OCI-LY3 (cell line): ENCODE results near the gene DHX38.

Source experiments
- H2AFZ ChIP-seq: fragments of 200-600, 300-600 bp; shearing (Covaris generic); 2 replicates; pipeline ENCODE4 v1.6.0; 2014; ENCODE audit warnings: antibody characterized with exemption, low read depth, low read length
- H3K27ac ChIP-seq: fragments of 200-600, 300-600 bp; sonication (generic); 2 replicates; pipeline ENCODE4 v1.5.1; 2014; ENCODE audit warnings: mild to moderate bottlenecking, low read length, moderate library complexity, mixed read lengths
- H3K27me3 ChIP-seq: fragments of 200-600, 300-600 bp; sonication (generic); 2 replicates; pipeline ENCODE4 v1.6.1; 2014; ENCODE audit warnings: low read depth, low read length, mixed read lengths
- H3K36me3 ChIP-seq: fragments of 200-600, 300-600 bp; sonication (generic); replicated peaks from 2 replicates; pipeline ENCODE3; 2014; ENCODE audit warnings: low read depth, low read length, mixed read lengths
- H3K4me1 ChIP-seq: fragments of 300-600, 200-600 bp; sonication (generic); 2 replicates; pipeline ENCODE4 v1.6.1; 2014; ENCODE audit warnings: low read length, mixed read lengths
- H3K4me2 ChIP-seq: fragments of 200-600, 300-600 bp; sonication (generic); 2 replicates; pipeline ENCODE4 v1.6.1; 2014; ENCODE audit warnings: low read length, mixed read lengths
- H3K4me3 ChIP-seq: fragments of 300-600, 200-600 bp; sonication (generic); 2 replicates; pipeline ENCODE4 v1.5.1; 2014; ENCODE audit warnings: antibody characterized with exemption, mild to moderate bottlenecking, low read length, moderate library complexity
- H3K79me2 ChIP-seq: fragments of 300-600, 200-600 bp; shearing (Covaris generic); 2 replicates; pipeline ENCODE4 v1.6.1; 2014; ENCODE audit warnings: mild to moderate bottlenecking, low read length, mixed read lengths
- H3K9ac ChIP-seq: fragments of 300-600, 200-600 bp; shearing (Covaris generic); 2 replicates; pipeline ENCODE4 v1.6.0; 2014; ENCODE audit warnings: mild to moderate bottlenecking, low read length, moderate library complexity
- H3K9me3 ChIP-seq: fragments of 200-600, 300-600 bp; shearing (Covaris generic); 2 replicates; pipeline ENCODE4 v1.6.1; 2014; ENCODE audit warnings: low read length, mixed read lengths; ENCODE audit not compliant: insufficient read depth
- H4K20me1 ChIP-seq: fragments of 200-600, 300-600 bp; sonication (generic); 2 replicates; pipeline ENCODE4 v1.6.1; 2016; ENCODE audit warnings: low read length, mixed read lengths; ENCODE audit not compliant: insufficient read depth
- EZH2phosphoT487 ChIP-seq: fragments of 200-600 bp; shearing (Covaris generic); IDR thresholded peaks from 2 replicates; pipeline ENCODE4 v1.6.1; 2018; ENCODE audit warnings: antibody characterized with exemption, mixed run types, low read depth
- TF ChIP-seq, protein P1 (sequence below): fragments of 200-600, 300-600 bp; sonication (generic); IDR thresholded peaks from 2 replicates; pipeline ENCODE4 v1.5.1; 2014; ENCODE audit warnings: antibody characterized with exemption, low read length, low read depth

DHX38 gene

DNA sequence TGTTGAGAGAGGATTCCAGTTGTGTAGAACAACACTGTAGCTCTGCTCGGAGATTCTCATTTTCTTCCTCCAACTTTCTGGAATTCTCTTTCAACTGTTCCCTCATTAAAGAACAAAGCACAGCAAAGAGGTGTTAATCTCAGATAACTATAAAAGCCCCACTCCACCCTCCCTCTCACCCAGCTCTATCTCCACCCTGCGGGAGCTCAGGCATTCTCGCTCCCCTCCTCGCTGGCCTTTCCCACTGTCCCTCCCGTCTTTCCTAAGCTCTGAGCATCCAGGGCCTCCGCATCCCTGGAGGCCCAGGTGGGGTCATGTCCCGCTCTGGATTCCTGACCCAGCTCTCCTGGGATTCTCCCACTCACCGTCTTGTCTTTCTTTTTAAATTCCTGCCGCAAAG, 35.1 kb downstream of the DHX38 start:
- Histone ChIP-seq H3K36me3 (no peaks in the 10 kb centered on the region), H4K20me1 (no peaks in the 10 kb centered on the region), H3K27ac (no peak overlapping the region), H3K4me3 (no peak overlapping the region), H3K9me3 (no peaks in the 10 kb centered on the region), H3K4me1 (peaks cover 22% of the 10 kb centered on the region), H2AFZ (no peak overlapping the region), H3K4me2 (no peak overlapping the region), H3K9ac (no peak overlapping the region), H3K27me3 (no peaks in the 10 kb centered on the region), H3K79me2 (no peaks in the 10 kb centered on the region)
- TF ChIP-seq EZH2phosphoT487 = no peak
- TF ChIP-seq, protein P1, sequence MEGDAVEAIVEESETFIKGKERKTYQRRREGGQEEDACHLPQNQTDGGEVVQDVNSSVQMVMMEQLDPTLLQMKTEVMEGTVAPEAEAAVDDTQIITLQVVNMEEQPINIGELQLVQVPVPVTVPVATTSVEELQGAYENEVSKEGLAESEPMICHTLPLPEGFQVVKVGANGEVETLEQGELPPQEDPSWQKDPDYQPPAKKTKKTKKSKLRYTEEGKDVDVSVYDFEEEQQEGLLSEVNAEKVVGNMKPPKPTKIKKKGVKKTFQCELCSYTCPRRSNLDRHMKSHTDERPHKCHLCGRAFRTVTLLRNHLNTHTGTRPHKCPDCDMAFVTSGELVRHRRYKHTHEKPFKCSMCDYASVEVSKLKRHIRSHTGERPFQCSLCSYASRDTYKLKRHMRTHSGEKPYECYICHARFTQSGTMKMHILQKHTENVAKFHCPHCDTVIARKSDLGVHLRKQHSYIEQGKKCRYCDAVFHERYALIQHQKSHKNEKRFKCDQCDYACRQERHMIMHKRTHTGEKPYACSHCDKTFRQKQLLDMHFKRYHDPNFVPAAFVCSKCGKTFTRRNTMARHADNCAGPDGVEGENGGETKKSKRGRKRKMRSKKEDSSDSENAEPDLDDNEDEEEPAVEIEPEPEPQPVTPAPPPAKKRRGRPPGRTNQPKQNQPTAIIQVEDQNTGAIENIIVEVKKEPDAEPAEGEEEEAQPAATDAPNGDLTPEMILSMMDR = no peak

DNA sequence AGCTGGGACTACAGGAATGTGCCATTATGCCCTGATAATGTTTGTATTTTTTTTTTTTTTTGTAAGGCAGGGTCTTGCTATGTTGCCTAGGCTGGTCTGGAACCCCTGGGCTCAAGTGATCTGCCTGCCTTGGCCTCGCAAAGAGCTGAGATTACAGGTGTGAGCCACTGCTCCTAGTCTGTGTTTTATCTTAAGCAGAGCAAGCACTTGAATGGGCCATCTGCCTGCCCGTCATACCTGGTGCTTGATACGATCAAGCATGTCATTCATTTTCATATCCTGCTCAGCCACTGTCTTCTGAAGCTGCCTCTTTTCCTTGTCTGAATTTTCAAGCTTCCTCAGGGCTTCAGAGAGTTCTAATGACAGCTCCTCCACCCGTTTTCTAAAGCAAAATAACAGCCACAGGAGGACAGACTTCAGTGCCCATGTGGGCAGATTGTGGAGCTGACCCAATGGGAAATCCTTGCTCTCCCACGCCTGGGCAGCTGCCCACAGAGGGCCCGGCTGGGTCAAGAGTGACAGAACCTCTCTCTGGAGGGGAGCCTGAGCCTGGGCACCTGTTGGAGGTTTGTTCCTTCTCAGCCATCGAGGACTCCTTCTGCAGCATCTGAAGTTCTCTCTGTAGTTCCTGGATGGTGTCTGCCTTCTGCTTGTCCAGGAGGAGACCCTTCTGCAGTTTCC, 36.5 kb downstream of the DHX38 start:
- H3K9ac ChIP-seq = no peak overlapping the region
- peaks cover 22% of the 10 kb centered on the region for H3K4me1 ChIP-seq
- H3K4me2 ChIP-seq = no peak overlapping the region; the same call in 1 of the 2 replicates
- H4K20me1 ChIP-seq = no peaks in the 10 kb centered on the region
- no peaks in the 10 kb centered on the region for H3K27me3 ChIP-seq
- no peak overlapping the region for H3K27ac ChIP-seq
- no peaks in the 10 kb centered on the region for H3K79me2 ChIP-seq
- H3K36me3 ChIP-seq = no peaks in the 10 kb centered on the region
- H2AFZ ChIP-seq = no peak overlapping the region
- H3K4me3 ChIP-seq = no peak overlapping the region
- no peaks in the 10 kb centered on the region for H3K9me3 ChIP-seq
- TF ChIP-seq EZH2phosphoT487 = no peak
- TF ChIP-seq, protein P1 = no peak

DNA sequence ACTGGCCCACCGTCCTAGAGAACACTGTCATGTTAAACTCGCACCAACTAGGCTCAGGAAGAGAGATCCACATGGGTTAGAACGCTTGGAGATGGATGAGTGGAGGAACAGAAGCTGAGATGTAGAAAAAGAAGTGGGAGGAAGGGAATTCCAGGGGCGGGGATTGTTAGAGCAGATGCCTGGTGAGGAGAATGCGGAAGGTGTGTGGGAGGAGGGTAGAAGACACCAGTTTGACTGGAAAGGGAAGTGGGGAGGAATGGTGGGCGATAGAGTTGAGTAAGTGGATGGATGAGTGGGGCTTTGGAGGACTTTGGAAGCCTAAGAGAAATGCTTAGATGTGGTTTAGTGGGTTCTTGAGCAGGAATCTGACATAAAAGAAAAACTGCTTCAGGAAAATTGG, 37.4 kb downstream of the DHX38 start:
- Histone ChIP-seq H3K4me1 (peaks cover 15% of the 10 kb centered on the region), H3K4me3 (no peak overlapping the region), H3K9ac (no peak overlapping the region), H3K79me2 (no peaks in the 10 kb centered on the region), H3K9me3 (no peaks in the 10 kb centered on the region), H3K27me3 (no peaks in the 10 kb centered on the region), H3K4me2 (no peak overlapping the region), H3K36me3 (no peaks in the 10 kb centered on the region), H2AFZ (no peak overlapping the region), H4K20me1 (no peaks in the 10 kb centered on the region), H3K27ac (no peak overlapping the region)
- TF ChIP-seq, protein P1 = no peak
- no peak for TF ChIP-seq EZH2phosphoT487

DNA sequence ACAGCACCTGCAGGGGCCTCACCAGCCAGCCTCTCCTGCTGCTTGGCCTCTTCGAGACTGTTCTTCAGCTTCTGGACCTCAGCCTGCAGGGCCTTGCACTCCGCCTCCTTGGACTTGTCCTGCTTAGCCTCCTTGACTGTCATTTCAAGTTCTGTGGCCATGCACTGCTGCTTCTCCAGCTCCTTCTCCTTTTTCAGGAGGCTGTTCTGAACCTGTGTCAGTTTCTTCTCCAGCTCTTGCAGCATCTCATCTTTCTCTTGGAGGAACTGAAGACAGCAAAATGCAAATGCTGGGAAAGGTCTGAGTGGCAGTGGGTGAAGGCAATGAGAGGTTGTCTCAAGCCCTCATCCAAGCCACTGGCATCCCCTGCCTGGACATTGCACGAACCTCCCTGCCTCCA, 39.1 kb downstream of the DHX38 start:
- Histone ChIP-seq H3K27me3 (no peaks in the 10 kb centered on the region), H3K27ac (no peak overlapping the region), H3K4me1 (peaks cover 15% of the 10 kb centered on the region)

More for the DNA sequence above, 39.1 kb downstream of the DHX38 start:
- Histone ChIP-seq H3K4me2 (no peak overlapping the region; the same call in 1 of the 2 replicates), H3K4me3 (no peak overlapping the region), H3K9me3 (no peaks in the 10 kb centered on the region), H3K9ac (no peak overlapping the region), H3K36me3 (no peaks in the 10 kb centered on the region), H2AFZ (no peak overlapping the region), H3K79me2 (no peaks in the 10 kb centered on the region), H4K20me1 (no peaks in the 10 kb centered on the region)
- TF ChIP-seq EZH2phosphoT487 = no peak
- TF ChIP-seq, protein P1 = no peak
